ENCODE data around the gene ZNF644.

GRCh38 chr1:90963651-90964050 is 58.2 kb downstream of the ZNF644 start:
- TF ChIP-seq CTCF (IDR thresholded peaks at IDR 0.05; ENCODE audit: low read length) = no peak
- no peak for TF ChIP-seq EZH2 (optimal IDR thresholded peaks at IDR 0.05; ENCODE audit: low read depth, low read length)
- no peak for TF ChIP-seq EZH2phosphoT487 (IDR thresholded peaks at IDR 0.05; ENCODE audit: low read length)
